Esophagus muscularis mucosa (tissue), 4 donors: ENCODE results near the gene TMEM51.

ENCODE experiments used
- CTCF ChIP-seq, 3 experiments: fragments of 200-600 bp in 2 of 3; fragments of 450-650 bp in 1 of 3; sonication (generic) in 2 of 3; IDR thresholded peaks; one replicate each; pipeline ENCODE4 v1.5.1; 2017 to 2019; ENCODE audit warnings: antibody characterized with exemption in 3 of 3, mild to moderate bottlenecking in 2 of 3, moderate library complexity in 1 of 3
- EP300 ChIP-seq: sonication (generic); formaldehyde crosslinking; IDR thresholded peaks from one replicate; pipeline ENCODE4 v1.6.1; 2017; ENCODE audit warnings: antibody characterized with exemption
- POLR2A ChIP-seq: fragments of 450-650 bp; IDR thresholded peaks from one replicate; pipeline ENCODE4 v1.6.1; 2017; ENCODE audit warnings: antibody characterized with exemption, moderate library complexity, mild to moderate bottlenecking, low read depth
- POLR2AphosphoS5 ChIP-seq, 2 donors: sonication (generic); formaldehyde crosslinking; IDR thresholded peaks; one replicate each; pipeline ENCODE4 v1.6.1; 2017; ENCODE audit warnings: antibody characterized with exemption in 2 of 2

GRCh38 chr1:15107911-15108310, 45.6 kb upstream of the TMEM51 start:
- no peak for TF ChIP-seq CTCF (IDR thresholded peaks at IDR 0.05)
- TF ChIP-seq POLR2AphosphoS5 (IDR thresholded peaks at IDR 0.05): no peak
- TF ChIP-seq POLR2A: no peak
- TF ChIP-seq EP300: no peak
